ENCODE measurements around the gene CAPN12.

The CAPN12 gene

DNA sequence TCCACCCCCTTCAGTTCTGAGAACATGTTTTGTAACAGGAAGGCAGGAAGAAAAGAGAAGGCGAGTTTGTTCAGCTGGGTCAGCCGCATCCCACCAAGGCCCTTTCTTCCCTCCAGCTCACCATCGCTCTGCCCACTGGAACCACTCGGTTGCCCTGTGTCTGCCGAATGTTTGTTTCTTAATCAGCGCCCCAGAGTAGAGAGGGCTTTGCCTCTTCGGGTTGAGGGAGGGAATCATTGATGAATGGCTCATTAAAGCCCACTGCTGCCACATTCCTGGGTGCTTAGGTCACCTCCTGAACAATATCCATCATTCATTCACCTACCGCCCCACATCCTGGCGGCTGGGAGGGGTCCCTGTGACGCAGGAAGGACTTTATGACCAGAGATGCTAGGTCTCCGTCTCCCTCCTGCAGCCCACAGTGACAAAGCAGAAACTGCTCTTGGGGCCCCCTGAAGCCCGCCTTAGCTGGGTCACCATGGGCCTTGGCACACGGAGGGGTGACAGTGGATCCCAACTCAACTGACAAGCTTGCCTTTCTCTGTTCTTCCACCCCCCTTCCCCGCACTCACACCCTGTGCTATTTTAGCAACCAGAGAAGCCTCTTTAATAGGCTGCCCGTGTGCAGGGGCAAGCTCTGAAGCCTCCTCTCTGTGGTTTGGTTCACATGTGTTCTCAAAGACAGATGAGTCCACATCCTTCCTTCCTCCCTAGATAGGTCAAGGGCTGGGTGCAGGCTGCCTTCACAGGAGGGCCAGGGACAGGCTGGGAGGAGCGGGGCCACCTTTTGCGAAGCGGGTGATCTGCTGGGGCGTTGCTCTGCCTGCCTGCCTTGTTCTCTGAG, 50.7 kb downstream of the CAPN12 start:
- no peak for DNase-seq

DNA sequence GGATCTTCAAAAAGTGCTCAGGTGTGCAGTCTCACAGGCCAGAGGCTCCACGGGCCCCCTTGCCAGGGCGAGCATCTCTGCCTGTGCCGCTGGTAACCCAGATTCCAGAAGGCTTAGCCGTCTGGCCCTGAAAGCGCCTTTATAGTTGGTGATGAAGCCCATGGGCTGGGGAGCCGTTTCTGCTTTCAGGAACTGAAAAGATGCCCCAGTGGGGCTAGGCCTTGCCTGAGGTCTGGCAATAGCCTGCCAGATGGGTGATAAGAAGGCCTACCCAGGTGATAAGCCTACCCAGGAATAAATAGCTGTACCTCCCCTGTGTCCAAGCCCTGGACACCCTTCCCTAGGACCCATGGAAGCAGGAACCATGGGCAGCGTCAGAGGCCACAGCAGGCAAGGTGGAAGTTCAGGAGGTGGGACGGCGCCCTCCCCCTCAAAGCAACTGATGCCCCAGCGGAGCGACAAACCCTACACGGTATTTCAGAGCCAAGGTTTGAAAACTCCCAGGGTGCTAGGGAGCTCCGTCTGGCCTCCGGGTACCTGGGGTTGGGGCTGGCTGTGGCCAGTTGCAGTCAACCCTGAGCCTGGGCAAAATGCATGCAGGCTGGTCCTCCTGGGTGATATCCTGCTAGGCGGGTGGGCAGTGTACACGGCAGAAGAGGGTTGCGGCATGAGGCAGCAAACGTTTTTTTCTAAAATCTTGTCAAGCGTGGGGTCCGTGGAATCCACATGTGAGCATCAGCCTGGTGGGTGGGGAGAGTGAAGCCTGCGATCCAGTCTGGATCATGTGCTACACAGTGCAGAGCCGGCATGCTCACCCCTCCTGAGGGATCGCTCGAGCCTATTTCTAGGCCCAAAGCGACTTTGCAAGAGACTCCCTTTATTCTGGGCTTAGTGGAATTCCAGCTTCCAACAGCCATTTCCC, 51.6 kb downstream of the CAPN12 start:
- no peak for DNase-seq

DNA sequence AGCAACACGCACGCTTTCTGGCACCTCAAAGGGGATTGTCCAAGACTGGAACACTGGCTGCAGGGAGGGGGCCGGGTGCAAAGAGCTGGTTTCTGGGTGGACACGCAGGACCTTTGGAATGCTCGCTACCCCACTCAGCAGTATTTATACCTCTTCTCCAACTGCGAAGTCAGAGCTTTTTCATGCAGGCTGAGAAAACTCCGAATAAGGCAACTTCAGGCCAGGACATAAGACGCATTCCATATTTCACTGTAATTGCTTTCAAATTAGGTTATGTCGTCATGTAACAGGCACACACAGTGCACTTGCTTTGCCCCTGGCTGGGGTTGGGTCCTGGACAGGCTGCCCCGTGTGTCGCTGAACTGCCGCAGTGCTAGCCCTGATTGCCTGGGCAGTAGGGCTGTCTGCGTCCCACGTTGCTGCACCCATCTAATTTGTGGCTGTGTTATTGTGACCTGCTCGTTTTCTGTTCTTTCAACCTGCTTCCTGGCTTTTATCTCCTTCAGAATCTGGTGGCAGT, 52.3 kb downstream of the CAPN12 start:
- no peak for DNase-seq

DNA sequence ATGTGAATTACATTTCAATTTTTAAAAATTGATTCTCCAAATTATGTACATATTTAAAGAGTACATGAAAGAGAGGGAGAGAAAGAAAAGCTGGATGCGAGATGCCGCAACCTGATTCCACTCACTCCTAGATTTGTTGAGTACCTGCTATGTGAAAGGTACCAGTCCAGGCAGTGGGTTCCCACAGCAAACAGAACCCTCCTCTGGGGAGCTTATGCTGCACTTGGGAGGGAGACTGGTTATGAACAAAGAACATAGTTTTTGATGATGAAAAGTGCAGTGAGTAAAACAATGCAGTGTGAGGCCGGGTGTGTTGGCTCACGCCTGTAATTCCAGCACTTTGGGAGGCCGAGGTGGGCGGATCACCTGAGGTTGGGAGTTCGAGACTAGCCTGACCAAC, 53.4 kb downstream of the CAPN12 start:
- no peak for DNase-seq

DNA sequence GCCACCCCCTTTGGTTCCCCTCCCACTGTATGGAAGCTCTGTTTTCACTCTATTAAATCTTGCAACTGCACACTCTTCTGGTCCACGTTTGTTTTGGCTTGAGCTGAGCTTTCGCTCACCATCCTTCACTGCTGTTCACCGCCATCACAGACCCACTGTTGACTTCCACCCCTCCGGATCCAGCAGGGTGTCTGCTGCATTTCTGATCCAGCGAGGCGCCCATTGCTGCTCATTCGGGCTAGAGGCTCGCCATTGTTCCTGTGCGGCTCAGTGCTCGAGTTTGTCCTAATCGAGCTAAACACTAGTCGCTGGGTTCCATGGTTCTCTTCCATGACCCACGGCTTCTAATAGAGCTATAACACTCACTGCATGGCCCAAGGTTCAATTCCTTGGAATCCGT, 54.1 kb downstream of the CAPN12 start:
- DNase-seq: no peak

DNA sequence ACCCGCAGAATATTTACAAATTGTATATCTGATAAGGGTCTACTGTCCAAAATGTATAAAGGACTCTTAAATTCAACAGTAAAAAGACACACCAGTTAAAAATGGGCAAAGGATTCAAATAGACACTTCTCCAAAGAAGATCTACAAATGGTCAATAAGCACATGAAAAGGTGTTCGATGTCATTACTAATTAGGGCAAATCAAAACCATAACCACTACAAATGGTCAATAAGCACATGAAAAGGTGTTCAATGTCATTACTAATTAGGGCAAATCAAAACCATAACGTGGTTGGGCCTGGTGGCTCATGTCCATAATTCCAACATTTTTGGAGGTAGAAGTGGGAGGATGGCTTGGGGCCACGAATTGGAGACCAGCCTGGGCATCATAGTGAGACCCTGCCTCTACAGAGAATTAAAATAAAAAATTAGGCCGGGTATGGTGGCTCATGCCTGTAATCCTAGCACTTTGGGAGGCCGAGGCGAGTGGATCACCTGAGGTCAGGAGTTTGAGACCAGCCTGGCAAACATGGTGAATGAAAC, 56.4 kb downstream of the CAPN12 start:
- no peak for DNase-seq

DNA sequence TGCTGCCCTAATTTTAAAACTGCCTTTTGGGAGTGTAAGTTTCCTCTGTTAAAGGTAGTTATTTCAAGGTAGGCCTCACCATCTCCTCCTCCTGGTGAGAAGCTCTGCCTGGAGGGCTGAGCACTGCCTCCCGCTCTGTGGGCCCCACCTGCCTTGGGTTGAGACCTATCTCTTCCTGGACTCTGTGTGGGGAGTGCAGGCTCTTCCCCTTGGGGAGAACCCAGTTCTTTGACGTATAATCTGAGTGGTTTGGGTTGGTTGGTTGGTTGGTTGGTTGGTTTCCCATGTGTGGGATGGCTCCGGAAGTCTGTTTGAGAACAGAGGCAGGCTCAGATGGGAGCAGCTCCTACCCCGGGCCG, 57.8 kb downstream of the CAPN12 start:
- no peak for DNase-seq

DNA sequence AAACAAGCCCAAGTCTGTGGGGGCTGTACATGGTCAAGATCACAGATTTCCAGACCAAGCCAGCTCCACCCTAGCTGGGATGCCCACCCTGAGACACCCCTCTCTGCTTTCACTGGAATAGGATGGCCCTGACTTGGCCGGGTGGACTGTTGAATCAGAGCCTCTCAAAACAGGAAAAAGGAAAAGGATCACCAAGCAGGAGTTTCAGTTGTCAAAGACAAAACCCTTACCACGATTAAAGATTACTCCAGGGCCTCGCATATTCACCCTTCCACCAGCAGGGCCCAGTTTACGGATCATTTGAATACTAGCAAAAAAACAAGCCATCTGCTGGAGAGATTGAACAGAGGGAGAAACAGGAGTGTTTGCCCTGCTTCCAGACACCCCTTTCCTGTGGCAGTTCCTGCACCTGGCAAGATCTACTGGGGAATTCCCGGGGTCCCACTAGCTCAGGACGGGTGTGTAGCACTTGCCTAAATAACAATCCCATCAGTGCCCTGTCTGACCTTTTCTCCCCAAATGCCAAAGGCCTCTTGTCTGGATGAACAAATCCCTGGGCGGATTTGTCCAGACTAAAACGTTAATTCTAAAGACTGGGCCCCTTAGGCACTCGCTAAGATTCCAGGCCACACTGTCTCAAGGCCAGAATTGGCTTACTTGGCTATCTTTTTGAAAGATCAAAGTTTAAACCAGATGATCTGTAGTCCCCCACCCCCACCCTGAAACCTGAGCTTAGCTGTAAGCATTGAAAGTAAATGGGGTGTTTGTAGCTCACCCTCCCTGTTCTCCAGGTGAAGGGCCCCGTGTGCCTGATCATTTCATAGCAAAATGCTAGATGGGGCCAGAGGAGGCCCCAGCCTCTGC, 58.4 kb downstream of the CAPN12 start:
- no peak for DNase-seq

DNA sequence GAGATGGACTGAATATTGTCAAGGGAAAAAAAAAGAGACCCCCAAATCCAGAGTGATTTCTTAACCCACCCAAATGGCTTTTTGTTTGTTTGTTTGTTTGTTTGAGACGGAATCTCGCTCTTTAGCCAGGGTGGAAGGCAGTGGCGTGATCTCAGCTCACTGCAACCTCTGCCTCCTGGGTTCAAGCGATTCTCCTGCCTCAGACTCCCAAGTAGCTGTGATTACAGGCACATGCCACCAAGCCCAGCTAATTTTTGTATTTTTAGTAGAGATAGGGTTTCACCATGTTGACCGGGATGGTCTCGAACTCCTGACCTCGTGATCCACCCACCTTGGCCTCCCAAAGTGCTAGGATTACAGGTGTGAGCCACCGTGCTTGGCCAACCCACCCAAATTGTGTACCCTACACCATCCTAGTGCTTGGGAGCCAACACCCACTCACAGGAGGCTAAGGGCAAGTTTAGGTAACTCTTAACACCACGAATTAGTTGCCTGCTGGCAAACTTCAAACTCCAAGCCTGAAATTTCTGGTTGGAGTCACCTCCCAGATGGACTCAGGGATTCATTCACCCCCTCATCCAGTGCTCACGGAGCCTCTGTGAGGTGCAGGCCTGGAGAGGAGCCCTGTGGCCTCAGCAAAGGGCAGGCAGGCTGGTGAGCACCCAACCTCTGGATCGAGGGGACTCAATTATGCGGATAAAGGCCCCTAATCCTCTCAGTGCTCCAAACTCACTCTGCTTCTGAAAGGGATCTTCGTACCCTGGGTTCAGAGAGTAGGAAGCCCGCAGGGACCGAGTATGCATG, 59.2 kb downstream of the CAPN12 start:
- DNase-seq: no peak

DNA sequence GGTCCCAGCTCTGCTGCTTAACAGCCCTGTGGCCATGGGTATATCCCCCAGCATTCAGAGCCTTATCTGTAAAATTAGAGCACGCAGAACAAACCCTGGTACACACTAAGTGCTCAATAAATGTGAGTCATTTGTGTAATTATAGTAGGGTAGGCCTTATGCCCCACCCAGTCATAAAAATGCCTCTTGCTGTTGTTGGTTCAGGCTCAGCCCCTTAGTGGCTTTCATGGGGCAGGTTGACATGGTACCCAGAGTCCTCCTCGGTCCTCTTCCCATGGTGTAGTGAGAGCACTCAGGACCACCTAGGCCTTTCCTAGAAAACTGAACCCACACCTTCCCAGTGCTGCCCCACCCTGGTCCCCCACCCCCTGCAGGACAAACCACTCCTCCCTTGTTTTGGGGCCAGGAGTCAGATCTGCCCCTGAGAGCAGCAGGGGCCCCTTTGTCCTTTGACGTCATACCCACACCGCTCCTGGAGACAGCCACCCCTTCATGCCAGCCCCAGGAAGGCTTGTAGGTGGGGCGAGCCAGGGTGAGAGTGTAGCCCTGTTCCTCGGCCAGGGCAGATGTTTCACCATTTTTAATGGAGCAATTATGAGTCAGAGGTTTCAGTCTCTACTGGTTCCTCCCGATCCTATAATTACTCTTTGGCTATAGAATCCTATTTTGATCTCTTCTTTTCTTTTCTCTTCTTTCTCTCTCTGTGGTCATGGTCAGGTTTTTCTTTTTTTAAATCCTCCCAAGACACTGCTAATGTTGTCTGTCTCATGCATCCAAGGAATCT, 60.0 kb downstream of the CAPN12 start:
- DNase-seq: peak; percentile 31

DNA sequence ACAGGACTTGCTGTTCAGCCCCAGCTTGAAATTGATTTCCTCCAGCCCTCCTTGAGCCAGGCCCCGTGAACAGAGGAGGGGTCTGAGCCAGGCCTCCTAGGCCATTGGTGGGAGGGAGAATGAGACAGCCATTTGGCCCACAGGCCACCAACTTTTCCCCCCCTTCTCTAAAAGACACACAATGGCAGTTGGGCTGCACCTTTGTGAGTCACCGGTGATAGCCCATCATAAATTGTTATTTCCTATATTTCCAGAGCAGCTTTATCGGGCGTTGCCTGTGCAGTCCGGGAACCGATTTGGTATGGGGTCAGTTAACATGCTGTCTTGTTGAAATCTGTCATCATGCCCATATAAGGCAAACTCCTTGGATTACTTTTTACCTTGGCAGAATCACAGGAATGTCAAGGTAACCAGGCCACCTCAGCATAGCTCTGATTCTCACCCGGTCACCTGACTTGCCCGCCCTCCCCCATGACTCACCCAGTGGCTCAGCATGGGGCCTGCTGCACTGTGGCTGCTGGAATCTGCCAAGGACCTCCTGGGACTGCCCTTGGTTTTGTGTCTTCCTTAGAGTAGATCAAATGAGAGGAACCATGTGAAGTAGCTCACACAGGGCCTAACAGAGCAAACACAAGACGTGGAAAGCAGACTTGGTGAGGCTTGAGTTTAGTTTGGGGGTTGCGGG, 60.7 kb downstream of the CAPN12 start:
- peak; percentile 94 for DNase-seq

DNA sequence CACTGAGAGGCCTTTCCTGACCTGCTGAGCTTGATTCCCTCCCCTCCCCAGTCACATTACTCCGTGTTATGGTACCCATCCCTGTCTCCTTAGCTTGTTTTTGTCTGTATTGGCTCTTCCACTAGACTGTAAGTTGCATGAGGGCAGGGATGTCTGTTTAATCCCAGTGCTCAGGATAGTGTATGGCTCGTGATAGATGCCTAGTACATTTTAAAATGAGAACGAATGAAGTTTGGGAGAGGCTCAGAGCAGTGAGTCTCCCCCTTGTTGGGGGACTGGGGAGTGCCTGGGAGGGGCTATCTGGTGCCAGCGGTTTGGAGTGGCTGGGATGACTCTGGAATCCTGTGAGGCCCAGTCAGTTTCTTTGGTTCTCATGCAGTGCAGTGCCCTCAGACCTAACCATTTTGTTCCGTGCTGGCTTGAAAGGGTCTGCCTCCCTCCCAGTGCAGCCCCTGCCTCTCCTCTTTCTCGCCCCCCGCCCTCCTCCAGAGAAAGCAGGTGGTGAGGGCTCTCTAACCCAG, 61.3 kb downstream of the CAPN12 start:
- DNase-seq: no peak

DNA sequence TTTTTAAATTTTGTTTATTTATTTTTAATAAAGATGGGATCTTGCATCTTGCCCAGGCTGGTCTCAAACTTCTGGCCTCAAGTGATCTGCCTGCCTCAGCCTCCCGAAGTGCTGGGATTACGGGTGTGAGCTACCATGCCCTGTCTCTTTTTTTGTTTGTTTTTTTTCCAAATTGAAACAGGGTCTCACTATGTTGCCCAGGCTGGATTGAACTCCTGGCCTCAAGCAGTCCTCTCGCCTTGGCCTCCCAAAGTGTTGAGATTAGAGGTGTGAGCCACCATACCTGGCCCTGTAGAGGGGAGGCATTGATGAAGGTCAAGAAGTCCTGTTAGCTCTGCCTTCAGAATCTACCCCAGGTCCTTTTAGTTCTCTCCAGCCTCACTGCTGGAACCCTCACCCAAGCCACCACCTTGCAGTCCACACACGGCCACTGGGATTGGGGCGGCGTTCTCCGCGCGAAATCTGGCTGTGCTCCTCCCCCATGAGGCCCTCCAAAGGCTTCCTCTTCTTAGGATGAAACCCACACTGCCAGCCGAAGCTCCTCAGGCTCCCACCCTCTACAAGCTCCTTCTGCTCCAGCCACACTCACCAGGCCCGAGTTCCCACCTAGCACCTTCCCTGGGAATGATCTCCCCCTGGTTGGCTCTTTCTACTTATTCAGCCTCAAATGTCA, 61.9 kb downstream of the CAPN12 start:
- no peak for DNase-seq
